GM20000 (cell line): ENCODE results near the gene CORIN.

ENCODE experiments used
- DNase-seq: peaks from one replicate; pipeline ENCODE4 v3.0.0; 2012; ENCODE audit warnings: low spot score
- CTCF ChIP-seq: IDR thresholded peaks from 2 replicates; pipeline ENCODE4 v1.5.1; 2012; ENCODE audit warnings: mild to moderate bottlenecking, control low read depth; ENCODE audit errors: extremely low read depth, missing control alignments

Gene CORIN

GRCh38 chr4:47668256-47668655, 169.6 kb downstream of the CORIN start:
- no peak for DNase-seq
- TF ChIP-seq CTCF: no peak

GRCh38 chr4:47667552-47667951, 170.3 kb downstream of the CORIN start:
- no peak for TF ChIP-seq CTCF
- DNase-seq: no peak

GRCh38 chr4:47664051-47664826, 173.6 kb downstream of the CORIN start:
- no peak for TF ChIP-seq CTCF
- DNase-seq: no peak

- peak; percentile 26 for TF ChIP-seq CTCF
- no peak for DNase-seq
These were observed 174.9 kb downstream of the CORIN start for GRCh38 chr4:47662975-47663374.

- no peak for DNase-seq
- TF ChIP-seq CTCF: no peak
These were observed 176.1 kb downstream of the CORIN start for GRCh38 chr4:47661741-47662140.

- no peak for TF ChIP-seq CTCF
- no peak for DNase-seq
These were observed 178.5 kb downstream of the CORIN start for GRCh38 chr4:47659342-47659741.

GRCh38 chr4:47654972-47655693, 182.7 kb downstream of the CORIN start:
- DNase-seq: no peak
- TF ChIP-seq CTCF: no peak
